Measurements from ENCODE around the gene RGL1. TPM values are rescaled to one million over a fixed set of nuclear protein-coding genes. Genes with fewer than 3 reads are reported as not detected.
A peak's percentile ranks its signal among the peaks of the same experiment; 100 is the strongest.

Gene RGL1
- total RNA-seq, 1 experiment from 2014 or later: 1.3 TPM

- TF ChIP-seq EZH2phosphoT487 (IDR thresholded peaks at IDR 0.05; ENCODE audit: borderline replicate concordance) (no peak), FOSL1 (IDR thresholded peaks at IDR 0.05; ENCODE audit: low read depth) (peak; percentile 23; the same call in 1 of the 2 replicates), CBX3 (IDR thresholded peaks at IDR 0.05; ENCODE audit: low read depth) (no peak), EZH2 (IDR thresholded peaks at IDR 0.05) (no peak), TCF7L2 (IDR thresholded peaks at IDR 0.05; ENCODE audit: borderline replicate concordance, extremely low read depth, insufficient read depth, insufficient read length) (no peak), CTCF (IDR thresholded peaks at IDR 0.05 in 2 of 3, conservative IDR thresholded peaks at IDR 0.05 in 1 of 3; ENCODE audit: borderline replicate concordance in 1 of 3, insufficient read depth in 1 of 3, low read depth in 2 of 3, low read length in 2 of 3) (no peak), CEBPB (IDR thresholded peaks at IDR 0.05; ENCODE audit: low read depth) (peak; percentile 66), POLR2A (IDR thresholded peaks at IDR 0.05; ENCODE audit: borderline replicate concordance, extremely low read depth, insufficient read depth, insufficient read length) (no peak), ELF1 (IDR thresholded peaks at IDR 0.05; ENCODE audit: borderline replicate concordance, low read depth) (no peak), SP1 (IDR thresholded peaks at IDR 0.05; ENCODE audit: low read depth) (no peak), ZFX (IDR thresholded peaks at IDR 0.05) (no peak), EGR1 (IDR thresholded peaks at IDR 0.05; ENCODE audit: low read depth) (no peak)
Measured at GRCh38 chr1:183881387-183882131, 76.6 kb downstream of the RGL1 start (continued).

GRCh38 chr1:183882335-183883167, 77.6 kb downstream of the RGL1 start:
- intact Hi-C loops (cut with micrococcal nuclease): no loop called here
- BruUV-seq (replicated peaks): no TSS peak
- Histone ChIP-seq H3K36me3 (ENCODE audit: control insufficient read depth in 1 of 2, insufficient read depth in 2 of 2, low read length in 2 of 2) (no peaks in the 10 kb centered on the region), H3K4me2 (ENCODE audit: low read length) (no peak overlapping the region), H3K27ac (ENCODE audit: low read depth, low read length) (no peak overlapping the region), H3K4me1 (ENCODE audit: control insufficient read depth in 1 of 2, insufficient read depth in 2 of 2, low read length in 2 of 2) (peaks cover 4 to 10% of the 10 kb centered on the region in 2 experiments; a peak in 2 of 4 replicates), H3K27me3 (ENCODE audit: insufficient read depth, low read length) (no peaks in the 10 kb centered on the region), H3K9me2 (ENCODE audit: insufficient read depth) (no peaks in the 10 kb centered on the region), H3K9me3 (ENCODE audit: control insufficient read depth in 1 of 2, insufficient read depth in 1 of 2, low read depth in 1 of 2, low read length in 2 of 2) (no peaks in the 10 kb centered on the region), H3K4me3 (replicated peaks in 1 of 2; ENCODE audit: low read depth in 1 of 2, low read length in 2 of 2) (no peak overlapping the region), H3K9ac (ENCODE audit: low read length) (no peak overlapping the region), H2AFZ (ENCODE audit: low read depth, low read length, poor library complexity, severe bottlenecking) (no peak overlapping the region), H4K20me1 (ENCODE audit: insufficient read depth) (no peaks in the 10 kb centered on the region), H3K79me2 (ENCODE audit: insufficient read depth, low read length) (no peaks in the 10 kb centered on the region)
- ChIA-PET CTCF (interaction anchor here (1.2 kb wide), 1 partner anchor 34 kb away, joined by 3 read pairs; no protein-coding TSS in a partner anchor), RAD21 (ENCODE audit: low non-redundant PET in 1 of 2, low total read pairs in 2 of 2, uncharacterized antibody in 2 of 2, unreplicated experiment in 2 of 2) (no interaction called here), POLR2A (no interaction called here)
- DNase-seq (ENCODE audit: low read depth, low spot score): no peak
- no peak for ATAC-seq
- TF ChIP-seq YY1 (IDR thresholded peaks at IDR 0.05; ENCODE audit: extremely low read depth, insufficient replicate concordance, low read depth, low read length): no peak
- TF ChIP-seq ZBTB33 (IDR thresholded peaks at IDR 0.05; ENCODE audit: extremely low read depth, insufficient replicate concordance, low read length): no peak
- TF ChIP-seq SRF (IDR thresholded peaks at IDR 0.05; ENCODE audit: low read depth): no peak
- no peak for TF ChIP-seq ELF1 (IDR thresholded peaks at IDR 0.05; ENCODE audit: borderline replicate concordance, low read depth)
- TF ChIP-seq EZH2 (IDR thresholded peaks at IDR 0.05): no peak
- TF ChIP-seq EZH2phosphoT487 (IDR thresholded peaks at IDR 0.05; ENCODE audit: borderline replicate concordance): no peak
- TF ChIP-seq FOSL1 (IDR thresholded peaks at IDR 0.05; ENCODE audit: low read depth): no peak
- no peak for TF ChIP-seq MAX (IDR thresholded peaks at IDR 0.05)
- no peak for TF ChIP-seq CTCF (IDR thresholded peaks at IDR 0.05 in 2 of 3, conservative IDR thresholded peaks at IDR 0.05 in 1 of 3; ENCODE audit: borderline replicate concordance in 1 of 3, insufficient read depth in 1 of 3, low read depth in 2 of 3, low read length in 2 of 3)
